ENCODE measurements around the gene TUBD1. TPM values are rescaled to one million over a fixed set of nuclear protein-coding genes. Genes with fewer than 3 reads are reported as not detected.
"Not testable (repeated sequence)": the region's sequence is repeated elsewhere in the genome, so short reads cannot be mapped to it uniquely, and the experiment has no call there.

Gene TUBD1
- total and polyA plus RNA-seq, 2 of the 13 experiments (the other 11 are each of a cell fraction or from before 2014, with no cell fraction given): 18.2 to 25.9 TPM

GRCh38 chr17:59852847-59853167 lies 39.9 kb downstream of the TUBD1 start:
- H3K36me3 ChIP-seq (replicated peaks in 1 of 2; ENCODE audit: control insufficient read depth in 1 of 2, insufficient read depth in 2 of 2, low read length in 2 of 2); DNase-seq (ENCODE audit: low spot score); FAIRE-seq; H4K20me1 ChIP-seq (ENCODE audit: insufficient read depth, low read length); in situ Hi-C loops (cut with HindIII; ENCODE audit: extremely low pct_ligation_motif_present, low pct_unique_long_range_greater_than_20kb); H3K79me2 ChIP-seq (ENCODE audit: insufficient read depth, low read length); H2AFZ ChIP-seq (ENCODE audit: low read length); H3K27me3 ChIP-seq (ENCODE audit: control insufficient read depth in 1 of 2, insufficient read depth in 2 of 2, low read length in 2 of 2); ATAC-seq; BruUV-seq (replicated peaks); H3K9me3 ChIP-seq (ENCODE audit: low read length); TF ChIP-seq CBX2 (IDR thresholded peaks at IDR 0.05; ENCODE audit: low read depth, low read length): not testable (repeated sequence)
- H3K4me3 ChIP-seq (replicated peaks in 1 of 3; ENCODE audit: insufficient read depth in 1 of 3, low read depth in 2 of 3, low read length in 3 of 3): peak overlapping the region in 1 of 3 experiments; percentile 20; a peak in 1 of 6 replicates
- peak overlapping the region; percentile 79 for H3K9ac ChIP-seq (ENCODE audit: insufficient read depth, low read depth, low read length)
- H3K27ac ChIP-seq (ENCODE audit: extremely low read length, insufficient read depth, low read length): peak overlapping the region; percentile 94
- WGBS (ENCODE audit: low lambda C conversion rate): 97% methylated on average over 7 of the region's 7 CpGs
- intact Hi-C loops (cut with micrococcal nuclease; ENCODE audit: unreplicated experiment): loop anchor here (1.0 kb wide), 1 partner anchor 100 kb away; no protein-coding TSS in a partner anchor
- H3K4me1 ChIP-seq (ENCODE audit: insufficient read depth, low read length): peaks cover 95% of the 10 kb centered on the region
- CTCF ChIA-PET (ENCODE audit: low intra/inter-chr PET ratio, low total read pairs): interaction anchor here (1.3 to 2.2 kb wide), 3 partner anchors 10 to 106 kb away, joined by 3 to 15 read pairs (median 7); no protein-coding TSS in a partner anchor
- H3K4me2 ChIP-seq (ENCODE audit: low read depth, low read length): peak overlapping the region; percentile 70
- POLR2A ChIA-PET: interaction anchor here (0.9 to 2.0 kb wide), 9 partner anchors 22 to 233 kb away, joined by 3 to 18 read pairs (median 6); partner anchors contain the start of genes CLTC, PTRH2, RNFT1 and VMP1
- peak; percentile 30; the same call in 1 of the 2 replicates for TF ChIP-seq ZNF501 (CRISPR knock-in tag; IDR thresholded peaks at IDR 0.05)
- 0 out of 2 replicates have a peak, but pooled peaks have one; percentile 18 for TF ChIP-seq ZNF563 (CRISPR knock-in tag; IDR thresholded peaks at IDR 0.05)
- peak; percentile 16; the same call in 1 of the 2 replicates for TF ChIP-seq ZC3H4 (CRISPR knock-in tag; IDR thresholded peaks at IDR 0.05; ENCODE audit: borderline replicate concordance)
- TF ChIP-seq, protein P1, sequence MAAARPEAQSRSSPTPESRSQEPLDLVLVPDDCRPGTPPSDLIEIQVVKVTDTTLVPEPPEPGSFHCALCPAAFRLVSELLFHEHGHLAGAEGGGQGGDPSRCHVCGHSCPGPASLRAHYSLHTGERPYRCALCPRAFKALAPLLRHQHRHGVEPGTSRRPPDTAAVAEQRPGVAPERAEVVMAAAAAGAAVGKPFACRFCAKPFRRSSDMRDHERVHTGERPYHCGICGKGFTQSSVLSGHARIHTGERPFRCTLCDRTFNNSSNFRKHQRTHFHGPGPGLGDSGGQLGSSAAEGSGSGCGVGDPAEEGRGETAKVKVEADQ (CRISPR knock-in tag; IDR thresholded peaks at IDR 0.05; ENCODE audit: borderline replicate concordance): peak; percentile 75
- TF ChIP-seq ZNF598 (CRISPR knock-in tag; IDR thresholded peaks at IDR 0.05; ENCODE audit: borderline replicate concordance): peak; percentile 30; the same call in 1 of the 2 replicates
- 0 out of 2 replicates have a peak, but pooled peaks have one; percentile 38 for TF ChIP-seq ZNF333 (CRISPR knock-in tag; IDR thresholded peaks at IDR 0.05; ENCODE audit: borderline replicate concordance)
- TF ChIP-seq, protein P2, sequence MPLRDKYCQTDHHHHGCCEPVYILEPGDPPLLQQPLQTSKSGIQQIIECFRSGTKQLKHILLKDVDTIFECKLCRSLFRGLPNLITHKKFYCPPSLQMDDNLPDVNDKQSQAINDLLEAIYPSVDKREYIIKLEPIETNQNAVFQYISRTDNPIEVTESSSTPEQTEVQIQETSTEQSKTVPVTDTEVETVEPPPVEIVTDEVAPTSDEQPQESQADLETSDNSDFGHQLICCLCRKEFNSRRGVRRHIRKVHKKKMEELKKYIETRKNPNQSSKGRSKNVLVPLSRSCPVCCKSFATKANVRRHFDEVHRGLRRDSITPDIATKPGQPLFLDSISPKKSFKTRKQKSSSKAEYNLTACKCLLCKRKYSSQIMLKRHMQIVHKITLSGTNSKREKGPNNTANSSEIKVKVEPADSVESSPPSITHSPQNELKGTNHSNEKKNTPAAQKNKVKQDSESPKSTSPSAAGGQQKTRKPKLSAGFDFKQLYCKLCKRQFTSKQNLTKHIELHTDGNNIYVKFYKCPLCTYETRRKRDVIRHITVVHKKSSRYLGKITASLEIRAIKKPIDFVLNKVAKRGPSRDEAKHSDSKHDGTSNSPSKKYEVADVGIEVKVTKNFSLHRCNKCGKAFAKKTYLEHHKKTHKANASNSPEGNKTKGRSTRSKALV (CRISPR knock-in tag; IDR thresholded peaks at IDR 0.05): 0 out of 2 replicates have a peak, but pooled peaks have one; percentile 12
- 0 out of 2 replicates have a peak, but pooled peaks have one; percentile 25 for TF ChIP-seq CBX2 (CRISPR knock-in tag; IDR thresholded peaks at IDR 0.05; ENCODE audit: low read depth)
- TF ChIP-seq EED (CRISPR knock-in tag; IDR thresholded peaks at IDR 0.05): 0 out of 2 replicates have a peak, but pooled peaks have one; percentile 62
- TF ChIP-seq ZNF547 (CRISPR knock-in tag; IDR thresholded peaks at IDR 0.05): 0 out of 2 replicates have a peak, but pooled peaks have one; percentile 28
- peak; percentile 78; the same call in 1 of the 2 replicates for TF ChIP-seq HNF1B (CRISPR knock-in tag; IDR thresholded peaks at IDR 0.05)
